ENCODE measurements around the gene ZNF267.

ZNF267 gene

DNA sequence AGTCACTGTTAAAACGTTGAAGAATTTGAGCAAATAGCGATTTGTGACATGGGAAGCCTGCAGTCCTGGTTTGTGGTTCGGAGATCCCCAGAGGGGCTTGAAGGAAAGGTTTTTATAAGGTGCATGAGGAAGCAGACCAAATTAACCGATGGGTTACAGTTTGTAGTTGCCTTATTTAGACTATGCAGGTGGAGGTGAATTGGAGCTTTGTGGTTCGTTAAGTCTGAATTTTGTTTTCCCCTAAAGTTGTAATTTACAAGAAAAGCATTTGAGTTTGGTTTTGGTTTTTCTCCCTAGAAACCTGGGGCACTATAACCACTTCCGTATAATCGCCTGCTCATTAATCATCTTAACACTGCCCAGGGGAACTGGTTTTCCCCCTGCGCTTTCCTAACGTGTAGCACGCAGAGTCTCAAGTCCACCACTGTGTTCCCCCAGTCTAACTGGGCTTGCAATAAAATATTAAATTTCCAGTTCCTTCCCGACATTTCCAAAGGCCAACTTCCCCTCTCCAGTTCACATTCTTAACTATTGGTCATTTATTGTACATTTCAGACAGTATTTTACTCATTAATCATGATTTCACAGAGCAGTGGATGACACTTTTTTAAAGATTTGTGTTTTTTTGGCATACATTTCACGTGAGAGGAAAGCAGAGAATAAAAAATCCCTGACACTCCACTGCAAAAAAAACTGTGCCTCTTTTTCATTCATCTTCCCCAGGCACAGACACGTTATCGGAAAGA is 932 bp downstream of the ZNF267 start:
- no peak for DNase-seq (ENCODE audit: extremely low read depth, low read depth)
- TF ChIP-seq, protein P1, sequence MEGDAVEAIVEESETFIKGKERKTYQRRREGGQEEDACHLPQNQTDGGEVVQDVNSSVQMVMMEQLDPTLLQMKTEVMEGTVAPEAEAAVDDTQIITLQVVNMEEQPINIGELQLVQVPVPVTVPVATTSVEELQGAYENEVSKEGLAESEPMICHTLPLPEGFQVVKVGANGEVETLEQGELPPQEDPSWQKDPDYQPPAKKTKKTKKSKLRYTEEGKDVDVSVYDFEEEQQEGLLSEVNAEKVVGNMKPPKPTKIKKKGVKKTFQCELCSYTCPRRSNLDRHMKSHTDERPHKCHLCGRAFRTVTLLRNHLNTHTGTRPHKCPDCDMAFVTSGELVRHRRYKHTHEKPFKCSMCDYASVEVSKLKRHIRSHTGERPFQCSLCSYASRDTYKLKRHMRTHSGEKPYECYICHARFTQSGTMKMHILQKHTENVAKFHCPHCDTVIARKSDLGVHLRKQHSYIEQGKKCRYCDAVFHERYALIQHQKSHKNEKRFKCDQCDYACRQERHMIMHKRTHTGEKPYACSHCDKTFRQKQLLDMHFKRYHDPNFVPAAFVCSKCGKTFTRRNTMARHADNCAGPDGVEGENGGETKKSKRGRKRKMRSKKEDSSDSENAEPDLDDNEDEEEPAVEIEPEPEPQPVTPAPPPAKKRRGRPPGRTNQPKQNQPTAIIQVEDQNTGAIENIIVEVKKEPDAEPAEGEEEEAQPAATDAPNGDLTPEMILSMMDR (IDR thresholded peaks at IDR 0.05; ENCODE audit: low read depth, low read length), result no peak

- no peak for DNase-seq (ENCODE audit: extremely low read depth, low read depth)
- TF ChIP-seq, protein P1 (IDR thresholded peaks at IDR 0.05; ENCODE audit: low read depth, low read length), result no peak
These were observed 1.7 kb downstream of the ZNF267 start for GRCh38 chr16:31875112-31875803.

DNA sequence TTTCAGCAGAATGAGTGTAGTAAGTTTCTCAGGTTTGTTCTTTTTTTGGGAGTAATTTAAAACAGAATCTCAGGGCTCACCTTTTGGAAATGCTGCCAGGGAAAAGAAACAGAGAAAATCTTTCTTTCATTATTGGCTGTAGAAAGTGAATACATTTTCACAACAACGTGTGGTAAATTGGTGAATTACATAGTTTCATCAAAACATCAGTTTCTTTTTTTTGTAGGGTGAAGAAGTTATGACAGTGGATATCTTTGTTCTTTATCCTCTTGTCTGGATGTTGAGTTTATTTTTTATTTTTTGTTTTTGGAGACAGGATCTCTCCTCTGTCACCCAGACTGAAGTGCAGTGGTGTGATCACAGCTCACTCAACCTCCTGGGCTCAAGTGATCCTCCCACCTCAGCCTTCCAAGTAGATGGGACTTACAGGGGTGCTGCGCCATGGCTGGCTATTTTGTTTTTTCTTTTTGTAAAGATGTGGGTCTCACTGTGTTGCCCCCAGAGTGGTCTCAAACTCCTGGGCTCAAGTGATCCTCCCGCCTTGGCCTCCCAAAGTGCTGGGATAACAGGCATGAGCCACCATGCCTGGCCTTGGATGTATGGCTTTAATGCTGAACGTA is 2.4 kb downstream of the ZNF267 start:
- DNase-seq (ENCODE audit: extremely low read depth, low read depth), result no peak
- TF ChIP-seq, protein P1 (IDR thresholded peaks at IDR 0.05; ENCODE audit: low read depth, low read length), result no peak

DNA sequence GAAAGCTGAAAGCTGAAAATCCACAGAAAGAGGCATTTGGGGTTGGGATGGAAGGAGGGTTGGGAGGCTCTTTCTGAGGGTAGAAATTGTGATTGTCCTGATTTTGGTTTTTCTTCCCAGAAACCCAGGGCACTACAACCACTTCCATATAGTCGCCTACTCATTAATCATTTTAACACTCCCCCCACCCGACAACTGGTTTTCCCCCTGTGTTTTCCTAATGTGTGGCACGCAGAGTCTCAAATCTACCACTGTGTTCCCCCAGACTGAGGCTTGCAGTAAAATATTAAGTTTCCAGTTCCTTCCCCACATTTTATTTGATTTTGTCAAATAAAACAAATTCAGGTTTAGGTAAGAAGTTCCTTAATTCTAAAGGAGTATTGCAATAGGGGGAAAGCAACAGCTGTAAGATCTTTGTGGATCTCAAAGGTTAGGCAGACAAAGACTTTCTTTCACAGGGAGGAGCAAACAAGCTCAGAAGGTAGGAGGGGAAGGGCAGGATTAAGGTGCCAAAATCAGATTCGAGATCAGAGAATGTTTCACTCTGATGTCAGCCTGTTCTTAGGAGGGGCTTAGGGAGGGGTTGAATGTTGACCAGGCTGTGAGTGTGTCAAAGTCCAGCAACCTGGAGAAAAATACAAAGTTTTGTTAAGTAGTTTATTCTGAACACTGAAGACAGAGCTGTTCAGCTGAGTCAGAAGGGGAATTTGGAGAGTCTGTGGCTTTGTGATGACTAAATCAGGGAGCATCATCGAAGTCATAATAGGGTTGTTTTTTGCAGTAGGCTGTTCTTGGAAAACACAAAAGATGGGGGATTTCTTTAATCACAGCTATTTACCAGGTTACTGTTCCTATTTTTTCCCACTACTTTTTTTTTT is 3.6 kb downstream of the ZNF267 start:
- DNase-seq (ENCODE audit: extremely low read depth, low read depth), result peak; percentile 42

DNA sequence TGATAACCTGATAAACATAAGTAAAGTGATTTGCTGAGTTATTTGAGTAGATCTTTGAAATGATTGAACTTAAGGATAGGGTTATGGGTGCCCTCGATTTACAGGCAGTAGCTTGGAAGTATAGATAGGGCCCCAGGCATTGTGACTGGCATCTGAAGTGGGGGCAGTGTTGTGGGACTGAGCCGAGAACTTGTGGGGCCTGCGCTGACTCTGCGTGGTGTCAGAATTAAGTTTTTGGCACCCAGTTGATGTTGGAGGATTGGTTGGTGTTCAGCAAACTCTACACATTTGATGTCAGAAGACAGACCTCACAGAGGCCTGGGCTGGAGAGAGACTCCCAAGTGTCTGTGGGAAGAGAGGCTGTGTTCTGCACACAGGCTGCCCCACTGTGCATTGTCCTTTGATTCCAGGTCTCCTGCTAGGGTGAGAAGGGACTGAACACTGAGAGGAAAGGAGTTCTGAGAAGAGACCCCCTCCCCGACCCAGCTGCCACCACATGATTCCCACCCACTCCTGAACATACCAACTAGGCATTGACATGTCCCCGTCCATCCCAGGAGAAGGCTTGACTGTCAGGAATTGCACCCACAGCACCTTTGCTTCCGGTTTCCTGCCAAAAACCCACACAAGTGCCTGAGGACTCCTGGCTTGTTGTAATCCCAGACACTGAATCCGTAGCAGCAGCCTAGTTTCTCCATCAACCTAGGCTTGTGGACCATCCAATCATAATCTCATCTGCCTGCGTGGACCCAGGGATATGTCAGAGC is 4.5 kb downstream of the ZNF267 start:
- TF ChIP-seq, protein P1 (IDR thresholded peaks at IDR 0.05; ENCODE audit: low read depth, low read length), result no peak
- DNase-seq (ENCODE audit: extremely low read depth, low read depth), result no peak

More for the DNA sequence above, 3.6 kb downstream of the ZNF267 start:
- TF ChIP-seq, protein P1 (IDR thresholded peaks at IDR 0.05; ENCODE audit: low read depth, low read length), result no peak

- TF ChIP-seq, protein P1 (IDR thresholded peaks at IDR 0.05; ENCODE audit: low read depth, low read length), result no peak
- DNase-seq (ENCODE audit: extremely low read depth, low read depth), result no peak
These were observed 6.3 kb downstream of the ZNF267 start for GRCh38 chr16:31879937-31880321.

Measured in AG09319 (cell line).